Activated naive CD8-positive, alpha-beta T cell treated with anti-CD3 and anti-CD28 coated beads, Interleukin-2, amount 10 ng/mL, durations not matched to agents 7 days and 5 days (primary cell): ENCODE measurements around the gene SGTB. TPM values are rescaled to one million over a fixed set of nuclear protein-coding genes. Genes with fewer than 3 reads are reported as not detected.

Source experiments
- ATAC-seq: fragments of 150-1000 bp; cut with Tn5 transposase; one replicate; pipeline ENCODE4 v1.10.0; 2021; ENCODE audit warnings: low read depth, moderate library complexity
- POLR2A ChIA-PET: fragments of 350-600 bp; sonication (Branson Sonifier 250); formaldehyde crosslinking; loops from one replicate; lab custom pipeline; 2021; ENCODE audit warnings: antibody characterized with exemption; lab: Charles Lee
- DNase-seq: peaks from one replicate; pipeline ENCODE4 v3.0.0; 2021
- H3K27ac Mint-ChIP-seq: one replicate; pipeline ENCODE4 v1.8.0; 2022; ENCODE audit warnings: mild to moderate bottlenecking, mixed read lengths
- H3K27me3 Mint-ChIP-seq: one replicate; pipeline ENCODE4 v1.8.0; 2022; ENCODE audit warnings: mild to moderate bottlenecking, moderate library complexity, mixed read lengths
- H3K36me3 Mint-ChIP-seq: one replicate; pipeline ENCODE4 v1.8.0; 2021; ENCODE audit warnings: mild to moderate bottlenecking, mixed read lengths
- H3K4me1 Mint-ChIP-seq: one replicate; pipeline ENCODE4 v1.8.0; 2021; ENCODE audit warnings: mixed read lengths
- H3K4me3 Mint-ChIP-seq: one replicate; pipeline ENCODE4 v1.8.0; 2022; ENCODE audit warnings: mild to moderate bottlenecking, moderate library complexity, mixed read lengths
- H3K9me3 Mint-ChIP-seq: one replicate; pipeline ENCODE4 v1.8.0; 2021; ENCODE audit warnings: mixed read lengths
- total RNA-seq, 2 experiments: library from RNA; stranded (reverse); gene quantifications; one replicate each; pipeline ENCODE4 v1.2.3, GENCODE V29; 2021

The SGTB gene
- total RNA-seq, 2 experiments from 2014 or later: 25.3 to 26.9 TPM

- Mint-ChIP-seq H3K36me3 (peaks cover 7% of the 10 kb centered on the region), H3K27ac (peak overlapping the region; percentile 88), H3K4me3 (peak overlapping the region; percentile 94), H3K9me3 (no peaks in the 10 kb centered on the region), H3K4me1 (peaks cover 33% of the 10 kb centered on the region), H3K27me3 (no peaks in the 10 kb centered on the region)
- DNase-seq: no peak
- POLR2A ChIA-PET: interaction anchor here (0.8 to 2.4 kb wide), 4 partner anchors 98 to 421 kb away, joined by 3 to 14 read pairs (median 6); partner anchors contain the start of genes CENPK, PPWD1, SHLD3 and SREK1
- ATAC-seq: no peak
These were observed 880 bp upstream of the SGTB start for GRCh38 chr5:65722575-65723403.

GRCh38 chr5:65721050-65721719, 724 bp downstream of the SGTB start:
- POLR2A ChIA-PET: interaction anchor here (1.2 to 2.8 kb wide), 5 partner anchors 97 to 618 kb away, joined by 4 to 14 read pairs (median 8); partner anchors contain the start of genes CENPK, ERBIN, PPWD1 and SHLD3

DNA sequence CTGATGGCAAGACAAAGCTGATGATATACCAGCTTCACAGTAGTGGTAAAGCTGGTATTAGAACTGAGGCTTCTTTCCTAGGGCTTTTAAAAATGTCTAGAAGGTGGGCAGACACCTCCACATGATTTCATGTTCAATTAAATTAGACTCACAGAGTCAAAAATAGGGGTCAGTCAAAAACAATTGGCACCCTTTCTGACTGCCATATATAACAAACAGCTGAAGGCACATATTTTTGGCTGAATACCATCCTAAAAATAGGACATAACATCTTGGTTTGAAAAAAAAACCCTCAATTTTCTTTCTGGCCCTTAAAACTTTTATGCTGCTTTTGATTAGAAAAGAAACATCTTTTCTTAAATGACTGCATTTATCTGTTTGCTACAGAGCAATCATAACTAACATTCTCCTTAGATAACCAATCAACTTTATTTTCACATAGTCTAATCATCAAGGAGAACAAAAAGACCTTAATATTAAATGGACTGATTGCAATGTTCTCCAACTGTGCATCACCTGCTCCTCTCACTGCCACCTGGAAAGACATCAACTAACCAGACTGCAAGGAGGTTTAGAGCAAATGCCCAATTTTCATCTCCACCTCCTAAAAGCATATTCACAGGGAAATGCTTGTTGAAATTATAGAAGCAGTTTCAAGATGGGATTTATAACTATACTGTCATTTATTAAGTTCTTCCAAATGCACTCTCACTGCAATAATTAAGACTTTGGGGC, 3.2 kb downstream of the SGTB start:
- peaks cover 28% of the 10 kb centered on the region for H3K4me1 Mint-ChIP-seq
- H3K27me3 Mint-ChIP-seq: no peaks in the 10 kb centered on the region
- peaks cover 12% of the 10 kb centered on the region for H3K36me3 Mint-ChIP-seq
- POLR2A ChIA-PET: interaction anchor here (0.6 to 1.2 kb wide), 2 partner anchors 75 to 156 kb away, joined by 3 to 10 read pairs; partner anchors contain the start of genes CENPK and PPWD1
- no peaks in the 10 kb centered on the region for H3K9me3 Mint-ChIP-seq
- DNase-seq (no peak), ATAC-seq (no peak)
- H3K4me3 Mint-ChIP-seq: peak overlapping the region; percentile 89
- peak overlapping the region; percentile 88 for H3K27ac Mint-ChIP-seq

More at GRCh38 chr5:65721050-65721719, 724 bp downstream of the SGTB start:
- Mint-ChIP-seq H3K9me3 (no peaks in the 10 kb centered on the region), H3K36me3 (peaks cover 7% of the 10 kb centered on the region), H3K4me3 (peak overlapping the region; percentile 89), H3K27me3 (no peaks in the 10 kb centered on the region), H3K4me1 (peaks cover 33% of the 10 kb centered on the region), H3K27ac (peak overlapping the region; percentile 88)
- no peak for ATAC-seq
- peak; percentile 52 for DNase-seq

DNA sequence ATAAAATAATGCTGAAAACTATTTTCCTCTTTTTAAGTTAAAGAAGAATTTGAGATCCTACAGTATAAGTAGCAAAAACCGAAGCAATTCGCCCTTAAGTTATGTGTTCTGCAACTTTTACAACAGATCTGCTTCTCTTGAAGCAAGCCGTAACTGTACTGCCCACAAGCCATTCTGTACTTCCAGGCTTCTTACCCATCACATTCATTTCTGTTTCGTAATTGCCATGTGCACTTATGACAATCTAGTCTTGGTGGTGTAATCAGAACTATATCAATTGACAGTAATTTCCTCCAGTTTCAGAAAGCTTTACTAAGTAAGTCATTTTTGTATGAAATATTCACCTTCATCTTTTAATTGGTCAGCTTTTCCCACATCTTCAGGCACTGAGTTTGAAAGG, 13.8 kb downstream of the SGTB start:
- no peaks in the 10 kb centered on the region for H3K27me3 Mint-ChIP-seq
- POLR2A ChIA-PET: no interaction called here
- no peaks in the 10 kb centered on the region for H3K9me3 Mint-ChIP-seq
- no peak for DNase-seq
- peaks cover 18% of the 10 kb centered on the region for H3K36me3 Mint-ChIP-seq
- H3K4me3 Mint-ChIP-seq: no peak overlapping the region
- H3K27ac Mint-ChIP-seq: no peak overlapping the region
- peaks cover 3% of the 10 kb centered on the region for H3K4me1 Mint-ChIP-seq
- ATAC-seq: no peak

- Mint-ChIP-seq H3K27me3 (no peaks in the 10 kb centered on the region), H3K9me3 (no peaks in the 10 kb centered on the region), H3K4me3 (no peak overlapping the region), H3K27ac (no peak overlapping the region), H3K4me1 (peaks cover 2% of the 10 kb centered on the region), H3K36me3 (peaks cover 17% of the 10 kb centered on the region)
- DNase-seq: no peak
- POLR2A ChIA-PET: interaction anchor here (0.6 kb wide), 1 partner anchor 645 kb away, joined by 4 read pairs; no protein-coding TSS in a partner anchor
- no peak for ATAC-seq
These were observed 14.2 kb downstream of the SGTB start for GRCh38 chr5:65707663-65708062.

DNA sequence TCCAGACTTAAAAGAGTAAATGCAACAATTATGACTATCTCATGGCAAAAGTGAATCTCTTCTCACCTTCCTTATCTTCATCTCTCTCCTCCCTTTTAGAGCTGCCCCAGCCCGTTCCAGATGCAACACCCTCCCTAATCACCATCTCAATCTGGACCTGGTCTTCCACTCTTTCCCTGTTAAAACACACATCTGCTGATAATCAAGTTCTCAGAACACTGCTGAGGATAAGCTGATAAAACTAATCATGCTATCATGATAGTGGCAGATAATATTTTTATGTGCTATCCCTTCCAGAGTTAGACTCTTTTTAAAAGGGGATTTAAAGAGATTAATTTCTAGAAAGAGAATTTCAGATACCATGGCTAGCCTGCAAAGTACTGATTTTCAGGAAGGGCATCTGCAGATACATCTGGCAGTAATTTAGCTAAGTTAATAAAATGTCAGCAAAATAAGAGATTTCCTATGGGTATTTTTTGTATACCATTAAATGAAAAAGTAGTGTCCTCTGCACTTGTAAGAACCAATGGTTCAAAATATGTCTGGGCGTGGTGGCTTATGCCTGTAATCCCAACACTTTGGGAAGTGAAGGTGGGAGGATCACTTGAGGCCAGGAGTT, 17.2 kb downstream of the SGTB start:
- DNase-seq: no peak
- POLR2A ChIA-PET: no interaction called here
- Mint-ChIP-seq H3K4me3 (no peak overlapping the region), H3K9me3 (no peaks in the 10 kb centered on the region), H3K4me1 (peaks cover 2% of the 10 kb centered on the region), H3K27ac (no peak overlapping the region), H3K36me3 (peaks cover 17% of the 10 kb centered on the region), H3K27me3 (no peaks in the 10 kb centered on the region)
- no peak for ATAC-seq

DNA sequence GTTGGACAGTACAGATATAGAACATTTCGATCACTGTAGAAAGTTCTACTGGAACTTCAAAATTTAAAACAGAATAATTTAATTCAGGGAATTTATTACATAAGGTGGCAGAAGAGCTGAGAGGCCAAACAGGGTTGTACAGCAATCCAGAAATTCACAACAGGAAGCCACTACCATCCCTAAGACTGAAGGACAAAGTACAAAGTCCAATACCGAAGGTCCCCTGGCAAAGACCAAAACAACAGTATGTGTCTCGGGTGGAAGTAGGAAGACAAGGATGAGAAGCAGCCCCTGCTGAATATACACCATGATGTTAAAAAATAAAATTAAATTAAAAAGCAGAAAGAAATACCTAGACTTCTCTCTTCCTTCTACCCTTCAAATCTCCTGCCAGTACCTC, 19.9 kb downstream of the SGTB start:
- Mint-ChIP-seq H3K36me3 (peaks cover 28% of the 10 kb centered on the region), H3K9me3 (no peaks in the 10 kb centered on the region), H3K4me3 (no peak overlapping the region), H3K4me1 (no peaks in the 10 kb centered on the region), H3K27me3 (no peaks in the 10 kb centered on the region), H3K27ac (no peak overlapping the region)
- no peak for ATAC-seq
- DNase-seq: no peak
- POLR2A ChIA-PET: no interaction called here

- no peak for DNase-seq
- POLR2A ChIA-PET: no interaction called here
These were observed 22.6 kb downstream of the SGTB start for GRCh38 chr5:65699338-65699737.

GRCh38 chr5:65696892-65697291, 25.0 kb downstream of the SGTB start:
- POLR2A ChIA-PET: no interaction called here
- no peak overlapping the region for H3K27ac Mint-ChIP-seq
- peaks cover 24% of the 10 kb centered on the region for H3K36me3 Mint-ChIP-seq
- DNase-seq (no peak), ATAC-seq (no peak)
- H3K9me3 Mint-ChIP-seq: no peaks in the 10 kb centered on the region
- no peaks in the 10 kb centered on the region for H3K27me3 Mint-ChIP-seq
- H3K4me3 Mint-ChIP-seq: no peak overlapping the region
- no peaks in the 10 kb centered on the region for H3K4me1 Mint-ChIP-seq

More at GRCh38 chr5:65699338-65699737, 22.6 kb downstream of the SGTB start:
- no peak for ATAC-seq
- Mint-ChIP-seq H3K9me3 (no peaks in the 10 kb centered on the region), H3K4me3 (no peak overlapping the region), H3K27me3 (no peaks in the 10 kb centered on the region), H3K36me3 (peaks cover 25% of the 10 kb centered on the region), H3K27ac (no peak overlapping the region), H3K4me1 (no peaks in the 10 kb centered on the region)

GRCh38 chr5:65695896-65696295, 26.0 kb downstream of the SGTB start:
- Mint-ChIP-seq H3K9me3 (no peaks in the 10 kb centered on the region), H3K4me3 (no peak overlapping the region), H3K27me3 (no peaks in the 10 kb centered on the region), H3K36me3 (peaks cover 27% of the 10 kb centered on the region), H3K27ac (no peak overlapping the region), H3K4me1 (no peaks in the 10 kb centered on the region)
- POLR2A ChIA-PET: no interaction called here
- DNase-seq (no peak), ATAC-seq (no peak)

GRCh38 chr5:65695162-65695755, 26.6 kb downstream of the SGTB start:
- POLR2A ChIA-PET: no interaction called here
- Mint-ChIP-seq H3K4me3 (no peak overlapping the region), H3K27me3 (no peaks in the 10 kb centered on the region), H3K27ac (no peak overlapping the region), H3K4me1 (no peaks in the 10 kb centered on the region), H3K9me3 (no peaks in the 10 kb centered on the region), H3K36me3 (peaks cover 31% of the 10 kb centered on the region)
- DNase-seq: no peak
- no peak for ATAC-seq

- H3K27ac Mint-ChIP-seq: no peak overlapping the region
- H3K4me3 Mint-ChIP-seq: no peak overlapping the region
- no peaks in the 10 kb centered on the region for H3K9me3 Mint-ChIP-seq
- DNase-seq (no peak), ATAC-seq (no peak)
- peaks cover 15% of the 10 kb centered on the region for H3K36me3 Mint-ChIP-seq
- no peaks in the 10 kb centered on the region for H3K4me1 Mint-ChIP-seq
- H3K27me3 Mint-ChIP-seq: no peaks in the 10 kb centered on the region
- POLR2A ChIA-PET: interaction anchor here (0.7 kb wide), 1 partner anchor 14 kb away, joined by 3 read pairs; no protein-coding TSS in a partner anchor
These were observed 28.8 kb downstream of the SGTB start for GRCh38 chr5:65693121-65693520.
